ENCODE results near the gene CPT1A.

DNA sequence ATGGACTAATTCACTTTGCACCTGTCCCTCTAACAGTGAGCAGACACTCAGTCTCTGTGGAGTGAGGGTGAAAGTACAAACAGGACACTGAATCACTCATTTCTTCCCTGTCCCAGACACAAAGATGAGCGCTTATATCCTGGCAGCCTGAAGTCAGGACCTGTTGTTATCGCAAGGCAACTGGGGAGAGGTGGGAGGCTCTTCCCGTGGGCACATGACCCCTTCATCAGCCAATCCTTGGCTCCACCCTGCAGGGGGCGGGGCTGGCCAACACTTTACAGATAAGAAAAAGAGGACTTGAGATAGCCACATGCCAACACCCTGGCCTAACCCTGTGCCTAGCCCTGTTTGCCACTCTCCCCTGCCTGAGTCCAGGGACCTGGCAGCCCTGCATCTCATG is 60.9 kb downstream of the CPT1A start:
- TF ChIP-seq, protein P1, sequence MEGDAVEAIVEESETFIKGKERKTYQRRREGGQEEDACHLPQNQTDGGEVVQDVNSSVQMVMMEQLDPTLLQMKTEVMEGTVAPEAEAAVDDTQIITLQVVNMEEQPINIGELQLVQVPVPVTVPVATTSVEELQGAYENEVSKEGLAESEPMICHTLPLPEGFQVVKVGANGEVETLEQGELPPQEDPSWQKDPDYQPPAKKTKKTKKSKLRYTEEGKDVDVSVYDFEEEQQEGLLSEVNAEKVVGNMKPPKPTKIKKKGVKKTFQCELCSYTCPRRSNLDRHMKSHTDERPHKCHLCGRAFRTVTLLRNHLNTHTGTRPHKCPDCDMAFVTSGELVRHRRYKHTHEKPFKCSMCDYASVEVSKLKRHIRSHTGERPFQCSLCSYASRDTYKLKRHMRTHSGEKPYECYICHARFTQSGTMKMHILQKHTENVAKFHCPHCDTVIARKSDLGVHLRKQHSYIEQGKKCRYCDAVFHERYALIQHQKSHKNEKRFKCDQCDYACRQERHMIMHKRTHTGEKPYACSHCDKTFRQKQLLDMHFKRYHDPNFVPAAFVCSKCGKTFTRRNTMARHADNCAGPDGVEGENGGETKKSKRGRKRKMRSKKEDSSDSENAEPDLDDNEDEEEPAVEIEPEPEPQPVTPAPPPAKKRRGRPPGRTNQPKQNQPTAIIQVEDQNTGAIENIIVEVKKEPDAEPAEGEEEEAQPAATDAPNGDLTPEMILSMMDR (IDR thresholded peaks at IDR 0.05), result no peak
- no peak for TF ChIP-seq POLR2A (IDR thresholded peaks at IDR 0.05)

All from Peyer's patch (tissue), 4 donors.